ENCODE measurements around the gene FRMD4A. TPM values are rescaled to one million over a fixed set of nuclear protein-coding genes. Genes with fewer than 3 reads are reported as not detected.
A peak's percentile ranks its signal among the peaks of the same experiment; 100 is the strongest.

FRMD4A gene
- total and polyA plus RNA-seq, 11 donors = 12.2 to 58.1 (median 28.1) TPM

DNA sequence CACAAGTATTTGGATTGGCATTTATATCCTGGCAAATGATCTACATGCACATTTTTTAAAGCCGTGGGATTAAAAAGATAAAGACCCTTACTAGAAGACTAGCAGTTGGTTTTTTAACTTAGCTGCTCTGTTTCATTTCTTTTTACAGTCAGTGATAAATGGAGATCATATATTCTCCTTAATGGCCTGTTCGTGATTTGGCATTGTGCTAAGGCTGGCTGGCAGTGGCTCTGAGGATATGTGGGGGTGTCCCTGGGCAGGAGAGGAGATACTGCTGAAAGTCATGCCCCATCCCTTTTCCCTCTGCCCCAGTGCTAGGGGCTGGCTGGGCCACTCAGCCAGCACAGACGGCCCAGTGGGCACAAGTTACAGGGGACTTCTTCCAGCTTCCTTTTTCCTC is 402.3 kb downstream of the FRMD4A start:
- 67 to 75% (median 71%) methylated on average over 3 of the region's 3 CpGs for WGBS, 4 donors
- intact Hi-C loops (cut with DNase I) = loop anchor here in 1 of 10 donors (2.0 kb wide), 1 partner anchor 14 kb away; no protein-coding TSS in a partner anchor
- H3K27me3 ChIP-seq = no peaks in the 10 kb centered on the region

GRCh38 chr10:13925971-13926780 is 404.5 kb downstream of the FRMD4A start:
- TF ChIP-seq, protein P1, sequence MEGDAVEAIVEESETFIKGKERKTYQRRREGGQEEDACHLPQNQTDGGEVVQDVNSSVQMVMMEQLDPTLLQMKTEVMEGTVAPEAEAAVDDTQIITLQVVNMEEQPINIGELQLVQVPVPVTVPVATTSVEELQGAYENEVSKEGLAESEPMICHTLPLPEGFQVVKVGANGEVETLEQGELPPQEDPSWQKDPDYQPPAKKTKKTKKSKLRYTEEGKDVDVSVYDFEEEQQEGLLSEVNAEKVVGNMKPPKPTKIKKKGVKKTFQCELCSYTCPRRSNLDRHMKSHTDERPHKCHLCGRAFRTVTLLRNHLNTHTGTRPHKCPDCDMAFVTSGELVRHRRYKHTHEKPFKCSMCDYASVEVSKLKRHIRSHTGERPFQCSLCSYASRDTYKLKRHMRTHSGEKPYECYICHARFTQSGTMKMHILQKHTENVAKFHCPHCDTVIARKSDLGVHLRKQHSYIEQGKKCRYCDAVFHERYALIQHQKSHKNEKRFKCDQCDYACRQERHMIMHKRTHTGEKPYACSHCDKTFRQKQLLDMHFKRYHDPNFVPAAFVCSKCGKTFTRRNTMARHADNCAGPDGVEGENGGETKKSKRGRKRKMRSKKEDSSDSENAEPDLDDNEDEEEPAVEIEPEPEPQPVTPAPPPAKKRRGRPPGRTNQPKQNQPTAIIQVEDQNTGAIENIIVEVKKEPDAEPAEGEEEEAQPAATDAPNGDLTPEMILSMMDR (IDR thresholded peaks at IDR 0.05) = no peak
- TF ChIP-seq POLR2A (IDR thresholded peaks at IDR 0.05) = no peak
- ATAC-seq (no peak), DNase-seq (no peak)
- Histone ChIP-seq H3K4me3 (no peak overlapping the region), H3K4me1 (peaks cover 0 to 9% (median 0%) of the 10 kb centered on the region in 12 donors), H3K36me3 (no peaks in the 10 kb centered on the region), H3K27me3 (no peaks in the 10 kb centered on the region), H3K9me3 (no peaks in the 10 kb centered on the region), H3K27ac (no peak overlapping the region)
- WGBS, 4 donors = 64 to 87% (median 73%) methylated on average over 5 of the region's 5 CpGs
- intact Hi-C loops (cut with DNase I) = no loop called here

More for the DNA sequence above, 402.3 kb downstream of the FRMD4A start:
- Histone ChIP-seq H3K4me3 (no peak overlapping the region), H3K27ac (no peak overlapping the region), H3K4me1 (peaks cover 0 to 9% (median 1%) of the 10 kb centered on the region in 12 donors), H3K36me3 (no peaks in the 10 kb centered on the region), H3K9me3 (no peaks in the 10 kb centered on the region)
- ATAC-seq (no peak), DNase-seq (no peak)
- TF ChIP-seq POLR2A (IDR thresholded peaks at IDR 0.05) = no peak
- TF ChIP-seq, protein P1 (IDR thresholded peaks at IDR 0.05) = no peak

- intact Hi-C loops (cut with DNase I) = no loop called here
- H3K27me3 ChIP-seq = no peaks in the 10 kb centered on the region
- 66 to 76% (median 74%) methylated on average over 6 of the region's 6 CpGs for WGBS, 4 donors
- no peaks in the 10 kb centered on the region for H3K36me3 ChIP-seq
- peaks cover 0 to 7% (median 0%) of the 10 kb centered on the region in 12 donors for H3K4me1 ChIP-seq
- TF ChIP-seq POLR2A (IDR thresholded peaks at IDR 0.05) = no peak
- TF ChIP-seq, protein P1 (IDR thresholded peaks at IDR 0.05) = no peak
- H3K27ac ChIP-seq = peak overlapping the region in 2 of 12 donors; percentile 15 to 24
- peak; percentile 37 to 93 (median 69) for ATAC-seq
- no peaks in the 10 kb centered on the region for H3K9me3 ChIP-seq
- H3K4me3 ChIP-seq = no peak overlapping the region
- no peak for DNase-seq
Measured at GRCh38 chr10:13924040-13924725, 406.5 kb downstream of the FRMD4A start.

GRCh38 chr10:13922586-13922985 is 408.1 kb downstream of the FRMD4A start:
- ATAC-seq = no peak
- Histone ChIP-seq H3K4me1 (peaks cover 0 to 7% (median 0%) of the 10 kb centered on the region in 12 donors), H3K27me3 (no peaks in the 10 kb centered on the region), H3K4me3 (no peak overlapping the region), H3K9me3 (no peaks in the 10 kb centered on the region), H3K27ac (no peak overlapping the region), H3K36me3 (no peaks in the 10 kb centered on the region)
- TF ChIP-seq POLR2A (IDR thresholded peaks at IDR 0.05) = no peak
- TF ChIP-seq, protein P1 (IDR thresholded peaks at IDR 0.05) = no peak
- DNase-seq = no peak
- intact Hi-C loops (cut with DNase I) = no loop called here
- 84 to 92% (median 89%) methylated on average over 1 of the region's 1 CpG for WGBS, 4 donors

All from heart left ventricle (tissue), 16 donors.